ENCODE data around the gene TMEM125.

TMEM125 gene

DNA sequence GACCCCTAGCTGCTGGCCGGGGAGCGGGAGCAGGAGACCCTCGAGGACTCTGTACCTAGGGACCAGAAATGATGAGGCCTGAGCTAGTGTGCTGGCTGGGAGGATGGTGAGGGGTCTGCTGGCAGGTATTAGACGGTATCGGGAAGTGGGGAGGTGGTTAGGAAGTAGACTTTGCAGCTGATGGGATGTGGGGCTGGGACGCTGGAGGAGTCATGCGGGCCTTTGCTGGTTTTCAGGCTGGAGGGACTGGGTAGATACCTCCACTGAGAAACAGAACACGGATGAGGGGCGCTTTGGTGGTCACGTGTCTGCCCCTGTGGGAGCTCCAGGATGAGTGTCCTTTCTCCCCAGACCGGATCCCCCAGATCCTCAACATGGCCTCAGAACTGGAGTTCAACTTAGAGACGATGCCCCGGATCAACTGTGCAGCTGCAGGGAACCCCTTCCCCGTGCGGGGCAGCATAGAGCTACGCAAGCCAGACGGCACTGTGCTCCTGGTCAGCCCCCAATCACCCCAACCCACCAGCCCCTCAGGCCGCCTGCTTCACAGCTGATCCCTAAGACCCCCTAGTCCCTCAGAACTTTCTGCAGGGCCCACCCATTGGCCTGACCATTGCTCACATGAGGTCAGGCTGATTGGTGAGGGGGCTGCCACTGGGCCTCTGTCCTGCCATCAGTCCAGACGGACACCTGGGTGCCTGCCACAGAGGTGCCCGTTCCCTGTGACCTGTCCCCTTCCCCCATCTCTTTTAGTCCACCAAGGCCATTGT is 39.0 kb downstream of the TMEM125 start:
- H3K79me1 ChIP-seq (ENCODE audit: low read length): no peaks in the 10 kb centered on the region
- no peak overlapping the region for H3K18ac ChIP-seq (ENCODE audit: low read length)
- no peak overlapping the region for H3K4me3 ChIP-seq (ENCODE audit: low read depth, low read length)
- no peaks in the 10 kb centered on the region for H3K36me3 ChIP-seq (ENCODE audit: control insufficient read depth in 1 of 2, insufficient read depth in 2 of 2, low read length in 2 of 2)
- no peak overlapping the region for H4K91ac ChIP-seq (ENCODE audit: low read depth, low read length)
- H3K14ac ChIP-seq (ENCODE audit: low read length): no peak overlapping the region
- no peak overlapping the region for H2AFZ ChIP-seq (ENCODE audit: insufficient read depth, low read length, poor library complexity)
- DNase-seq: no peak
- peaks cover 3% of the 10 kb centered on the region for H3K9me3 ChIP-seq (ENCODE audit: insufficient read depth, low read depth, low read length)
- H4K12ac ChIP-seq (ENCODE audit: low read depth, low read length): no peak overlapping the region
- no peak overlapping the region for H2BK12ac ChIP-seq (ENCODE audit: low read length)
- no peaks in the 10 kb centered on the region for H3K79me2 ChIP-seq (ENCODE audit: control insufficient read depth, insufficient read depth, low read length, poor library complexity)
- H3K27me3 ChIP-seq (ENCODE audit: insufficient read depth, low read length): no peaks in the 10 kb centered on the region
- H2BK5ac ChIP-seq (ENCODE audit: low read depth, low read length, poor library complexity): no peak overlapping the region
- H3K9ac ChIP-seq (ENCODE audit: low read length): no peak overlapping the region
- no peaks in the 10 kb centered on the region for H3K4me1 ChIP-seq (ENCODE audit: control insufficient read depth in 1 of 2, insufficient read depth in 2 of 2, low read length in 2 of 2)
- no peak overlapping the region for H2BK120ac ChIP-seq (ENCODE audit: insufficient read depth, low read length, poor library complexity)
- no peak overlapping the region for H3K4me2 ChIP-seq (ENCODE audit: low read length)
- no peak overlapping the region for H3K27ac ChIP-seq (ENCODE audit: low read depth, low read length)
- H2AK5ac ChIP-seq (ENCODE audit: low read length): no peak overlapping the region
- no peak overlapping the region for H4K8ac ChIP-seq (ENCODE audit: low read depth, low read length)
- no peak overlapping the region for H3K23ac ChIP-seq (ENCODE audit: low read length)
- H3K4ac ChIP-seq (ENCODE audit: low read depth, low read length): no peak overlapping the region
- WGBS (ENCODE audit: extremely low coverage, insufficient coverage, insufficient read length): no CpG with 5 or more reads among the region's 20 CpGs

GRCh38 chr1:43309405-43310025 is 39.7 kb downstream of the TMEM125 start:
- H3K79me1 ChIP-seq (ENCODE audit: low read length): no peaks in the 10 kb centered on the region
- H3K9ac ChIP-seq (ENCODE audit: low read length): no peak overlapping the region
- H3K14ac ChIP-seq (ENCODE audit: low read length): no peak overlapping the region
- no peak for DNase-seq
- H4K91ac ChIP-seq (ENCODE audit: low read depth, low read length): no peak overlapping the region
- no peak overlapping the region for H3K4me3 ChIP-seq (ENCODE audit: low read depth, low read length)
- no peak overlapping the region for H3K23ac ChIP-seq (ENCODE audit: low read length)
- H3K4ac ChIP-seq (ENCODE audit: low read depth, low read length): no peak overlapping the region
- no CpG with 5 or more reads among the region's 13 CpGs for WGBS (ENCODE audit: extremely low coverage, insufficient coverage, insufficient read length)
- no peak overlapping the region for H2BK12ac ChIP-seq (ENCODE audit: low read length)
- H2AFZ ChIP-seq (ENCODE audit: insufficient read depth, low read length, poor library complexity): no peak overlapping the region
- no peak overlapping the region for H3K4me2 ChIP-seq (ENCODE audit: low read length)
- no peak overlapping the region for H2AK5ac ChIP-seq (ENCODE audit: low read length)
- no peaks in the 10 kb centered on the region for H3K79me2 ChIP-seq (ENCODE audit: control insufficient read depth, insufficient read depth, low read length, poor library complexity)
- no peak overlapping the region for H4K12ac ChIP-seq (ENCODE audit: low read depth, low read length)
- peaks cover 3% of the 10 kb centered on the region for H3K9me3 ChIP-seq (ENCODE audit: insufficient read depth, low read depth, low read length)
- H3K27ac ChIP-seq (ENCODE audit: low read depth, low read length): no peak overlapping the region
- H2BK120ac ChIP-seq (ENCODE audit: insufficient read depth, low read length, poor library complexity): no peak overlapping the region
- H3K4me1 ChIP-seq (ENCODE audit: control insufficient read depth in 1 of 2, insufficient read depth in 2 of 2, low read length in 2 of 2): no peaks in the 10 kb centered on the region
- H4K8ac ChIP-seq (ENCODE audit: low read depth, low read length): no peak overlapping the region
- no peaks in the 10 kb centered on the region for H3K27me3 ChIP-seq (ENCODE audit: insufficient read depth, low read length)
- no peaks in the 10 kb centered on the region for H3K36me3 ChIP-seq (ENCODE audit: control insufficient read depth in 1 of 2, insufficient read depth in 2 of 2, low read length in 2 of 2)
- H3K18ac ChIP-seq (ENCODE audit: low read length): no peak overlapping the region
- no peak overlapping the region for H2BK5ac ChIP-seq (ENCODE audit: low read depth, low read length, poor library complexity)

GRCh38 chr1:43311521-43311920 is 41.7 kb downstream of the TMEM125 start:
- Histone ChIP-seq H2BK12ac (ENCODE audit: low read length) (no peak overlapping the region), H4K12ac (ENCODE audit: low read depth, low read length) (no peak overlapping the region), H2AFZ (ENCODE audit: insufficient read depth, low read length, poor library complexity) (no peak overlapping the region), H3K14ac (ENCODE audit: low read length) (no peak overlapping the region), H3K27me3 (ENCODE audit: insufficient read depth, low read length) (no peaks in the 10 kb centered on the region), H3K79me1 (ENCODE audit: low read length) (no peaks in the 10 kb centered on the region), H3K9me3 (ENCODE audit: insufficient read depth, low read depth, low read length) (peaks cover 2% of the 10 kb centered on the region), H3K4me3 (ENCODE audit: low read depth, low read length) (peak overlapping the region; percentile 5), H3K36me3 (ENCODE audit: control insufficient read depth in 1 of 2, insufficient read depth in 2 of 2, low read length in 2 of 2) (no peaks in the 10 kb centered on the region), H4K91ac (ENCODE audit: low read depth, low read length) (no peak overlapping the region), H3K27ac (ENCODE audit: low read depth, low read length) (no peak overlapping the region), H2AK5ac (ENCODE audit: low read length) (no peak overlapping the region), H3K4me1 (ENCODE audit: control insufficient read depth in 1 of 2, insufficient read depth in 2 of 2, low read length in 2 of 2) (no peaks in the 10 kb centered on the region), H3K18ac (ENCODE audit: low read length) (no peak overlapping the region), H3K9ac (ENCODE audit: low read length) (no peak overlapping the region), H3K4ac (ENCODE audit: low read depth, low read length) (no peak overlapping the region), H3K4me2 (ENCODE audit: low read length) (no peak overlapping the region), H2BK120ac (ENCODE audit: insufficient read depth, low read length, poor library complexity) (no peak overlapping the region), H4K8ac (ENCODE audit: low read depth, low read length) (no peak overlapping the region), H3K23ac (ENCODE audit: low read length) (no peak overlapping the region), H2BK5ac (ENCODE audit: low read depth, low read length, poor library complexity) (no peak overlapping the region), H3K79me2 (ENCODE audit: control insufficient read depth, insufficient read depth, low read length, poor library complexity) (no peaks in the 10 kb centered on the region)
- DNase-seq: no peak
- no CpG with 5 or more reads among the region's 9 CpGs for WGBS (ENCODE audit: extremely low coverage, insufficient coverage, insufficient read length)

GRCh38 chr1:43312212-43312623 is 42.4 kb downstream of the TMEM125 start:
- no peak overlapping the region for H3K4ac ChIP-seq (ENCODE audit: low read depth, low read length)
- no peaks in the 10 kb centered on the region for H3K4me1 ChIP-seq (ENCODE audit: control insufficient read depth in 1 of 2, insufficient read depth in 2 of 2, low read length in 2 of 2)
- H4K8ac ChIP-seq (ENCODE audit: low read depth, low read length): no peak overlapping the region
- no CpG with 5 or more reads among the region's 19 CpGs for WGBS (ENCODE audit: extremely low coverage, insufficient coverage, insufficient read length)
- no peak overlapping the region for H2BK5ac ChIP-seq (ENCODE audit: low read depth, low read length, poor library complexity)
- no peak overlapping the region for H3K9ac ChIP-seq (ENCODE audit: low read length)
- no peak overlapping the region for H3K18ac ChIP-seq (ENCODE audit: low read length)
- peaks cover 2% of the 10 kb centered on the region for H3K9me3 ChIP-seq (ENCODE audit: insufficient read depth, low read depth, low read length)
- no peak overlapping the region for H2AFZ ChIP-seq (ENCODE audit: insufficient read depth, low read length, poor library complexity)
- no peak overlapping the region for H3K14ac ChIP-seq (ENCODE audit: low read length)
- H2BK12ac ChIP-seq (ENCODE audit: low read length): no peak overlapping the region
- no peak overlapping the region for H3K23ac ChIP-seq (ENCODE audit: low read length)
- no peak overlapping the region for H2BK120ac ChIP-seq (ENCODE audit: insufficient read depth, low read length, poor library complexity)
- DNase-seq: no peak
- no peak overlapping the region for H4K91ac ChIP-seq (ENCODE audit: low read depth, low read length)
- H3K4me3 ChIP-seq (ENCODE audit: low read depth, low read length): no peak overlapping the region
- no peak overlapping the region for H3K4me2 ChIP-seq (ENCODE audit: low read length)
- no peaks in the 10 kb centered on the region for H3K79me1 ChIP-seq (ENCODE audit: low read length)
- no peak overlapping the region for H4K12ac ChIP-seq (ENCODE audit: low read depth, low read length)
- H3K79me2 ChIP-seq (ENCODE audit: control insufficient read depth, insufficient read depth, low read length, poor library complexity): no peaks in the 10 kb centered on the region
- no peaks in the 10 kb centered on the region for H3K27me3 ChIP-seq (ENCODE audit: insufficient read depth, low read length)
- no peak overlapping the region for H2AK5ac ChIP-seq (ENCODE audit: low read length)
- no peaks in the 10 kb centered on the region for H3K36me3 ChIP-seq (ENCODE audit: control insufficient read depth in 1 of 2, insufficient read depth in 2 of 2, low read length in 2 of 2)
- H3K27ac ChIP-seq (ENCODE audit: low read depth, low read length): no peak overlapping the region

Data from trophoblast cell (in vitro differentiated cells and primary cell).